Skeletal muscle tissue (tissue), 4 donors: ENCODE data around the gene ADGRG6. TPM values are rescaled to one million over a fixed set of nuclear protein-coding genes. Genes with fewer than 3 reads are reported as not detected.

ENCODE experiments used
- H3K27ac ChIP-seq: one replicate; pipeline ENCODE4 v1.7.0; 2013; ENCODE audit warnings: mild to moderate bottlenecking, low read depth, low read length, inconsistent platforms
- H3K27me3 ChIP-seq, 3 donors: one replicate each; pipeline ENCODE4 v1.7.0; 2013; ENCODE audit warnings: low read length in 3 of 3; ENCODE audit not compliant: control insufficient read depth in 3 of 3, insufficient read depth in 3 of 3
- H3K36me3 ChIP-seq, 3 donors: one replicate each; pipeline ENCODE4 v1.7.0; 2013; ENCODE audit warnings: low read length in 3 of 3; ENCODE audit not compliant: control insufficient read depth in 3 of 3, insufficient read depth in 3 of 3
- H3K4me1 ChIP-seq, 3 donors: one replicate each; pipeline ENCODE4 v1.7.0; 2013; ENCODE audit warnings: low read length in 3 of 3, mild to moderate bottlenecking in 3 of 3; ENCODE audit not compliant: control insufficient read depth in 3 of 3, insufficient read depth in 3 of 3
- H3K4me3 ChIP-seq, 3 donors: one replicate each; pipeline ENCODE4 v1.7.0; 2013; ENCODE audit warnings: low read length in 3 of 3
- H3K9ac ChIP-seq, 3 donors: one replicate each; pipeline ENCODE4 v1.7.0; 2013; ENCODE audit warnings: low read length in 3 of 3, mild to moderate bottlenecking in 3 of 3, moderate library complexity in 2 of 3, low read depth in 1 of 3
- H3K9me3 ChIP-seq, 3 donors: one replicate each; pipeline ENCODE4 v1.7.0; 2013; ENCODE audit warnings: low read length in 3 of 3; ENCODE audit not compliant: control insufficient read depth in 3 of 3
- total RNA-seq: library from RNA; depleted of rRNA; stranded (reverse); fragments of >200 nt; gene quantifications from one replicate; pipeline ENCODE4 v1.2.3, GENCODE V29; 2014
- donor health status: Osteomylitis.

The ADGRG6 gene
- total RNA-seq, 1 donor from 2014 or later: 26.1 TPM

GRCh38 chr6:142399739-142400138 lies 97.9 kb downstream of the ADGRG6 start:
- Histone ChIP-seq H3K9me3 (no peaks in the 10 kb centered on the region), H3K4me3 (no peak overlapping the region), H3K36me3 (no peaks in the 10 kb centered on the region), H3K27ac (no peak overlapping the region), H3K27me3 (no peaks in the 10 kb centered on the region), H3K4me1 (no peaks in the 10 kb centered on the region), H3K9ac (no peak overlapping the region)

GRCh38 chr6:142400495-142400894 lies 98.7 kb downstream of the ADGRG6 start:
- Histone ChIP-seq H3K27ac (no peak overlapping the region), H3K4me1 (no peaks in the 10 kb centered on the region), H3K4me3 (no peak overlapping the region), H3K36me3 (no peaks in the 10 kb centered on the region), H3K27me3 (no peaks in the 10 kb centered on the region), H3K9ac (no peak overlapping the region), H3K9me3 (no peaks in the 10 kb centered on the region)

GRCh38 chr6:142401838-142402237 lies 100.0 kb downstream of the ADGRG6 start:
- Histone ChIP-seq H3K4me3 (no peak overlapping the region), H3K36me3 (no peaks in the 10 kb centered on the region), H3K27me3 (no peaks in the 10 kb centered on the region)

GRCh38 chr6:142404751-142405150 lies 102.9 kb downstream of the ADGRG6 start:
- Histone ChIP-seq H3K27me3 (no peaks in the 10 kb centered on the region), H3K27ac (no peak overlapping the region), H3K9ac (no peak overlapping the region), H3K9me3 (no peaks in the 10 kb centered on the region), H3K36me3 (no peaks in the 10 kb centered on the region), H3K4me3 (no peak overlapping the region), H3K4me1 (no peaks in the 10 kb centered on the region)

More at GRCh38 chr6:142401838-142402237, 100.0 kb downstream of the ADGRG6 start:
- Histone ChIP-seq H3K27ac (no peak overlapping the region), H3K4me1 (no peaks in the 10 kb centered on the region), H3K9ac (no peak overlapping the region), H3K9me3 (no peaks in the 10 kb centered on the region)

- no peaks in the 10 kb centered on the region for H3K27me3 ChIP-seq
- no peaks in the 10 kb centered on the region for H3K9me3 ChIP-seq
- no peaks in the 10 kb centered on the region for H3K36me3 ChIP-seq
- no peak overlapping the region for H3K4me3 ChIP-seq
- no peak overlapping the region for H3K9ac ChIP-seq
- H3K4me1 ChIP-seq: no peaks in the 10 kb centered on the region
- H3K27ac ChIP-seq: no peak overlapping the region
Measured at GRCh38 chr6:142406131-142406530, 104.3 kb downstream of the ADGRG6 start.

GRCh38 chr6:142407685-142408273 lies 106.0 kb downstream of the ADGRG6 start:
- Histone ChIP-seq H3K27ac (no peak overlapping the region), H3K4me1 (no peaks in the 10 kb centered on the region), H3K27me3 (no peaks in the 10 kb centered on the region), H3K9me3 (no peaks in the 10 kb centered on the region), H3K4me3 (no peak overlapping the region), H3K36me3 (no peaks in the 10 kb centered on the region), H3K9ac (no peak overlapping the region)

- no peaks in the 10 kb centered on the region for H3K4me1 ChIP-seq
- no peak overlapping the region for H3K4me3 ChIP-seq
- H3K27me3 ChIP-seq: no peaks in the 10 kb centered on the region
- H3K9ac ChIP-seq: no peak overlapping the region
- no peaks in the 10 kb centered on the region for H3K36me3 ChIP-seq
- no peak overlapping the region for H3K27ac ChIP-seq
- H3K9me3 ChIP-seq: no peaks in the 10 kb centered on the region
Measured at GRCh38 chr6:142408409-142408808, 106.6 kb downstream of the ADGRG6 start.

GRCh38 chr6:142409794-142410193 lies 108.0 kb downstream of the ADGRG6 start:
- Histone ChIP-seq H3K9me3 (no peaks in the 10 kb centered on the region), H3K4me1 (no peaks in the 10 kb centered on the region), H3K36me3 (no peaks in the 10 kb centered on the region), H3K4me3 (no peak overlapping the region), H3K9ac (no peak overlapping the region), H3K27ac (no peak overlapping the region), H3K27me3 (no peaks in the 10 kb centered on the region)

GRCh38 chr6:142411145-142411544 lies 109.3 kb downstream of the ADGRG6 start:
- Histone ChIP-seq H3K4me3 (no peak overlapping the region), H3K9me3 (no peaks in the 10 kb centered on the region), H3K36me3 (no peaks in the 10 kb centered on the region), H3K4me1 (no peaks in the 10 kb centered on the region), H3K27me3 (no peaks in the 10 kb centered on the region), H3K27ac (no peak overlapping the region), H3K9ac (no peak overlapping the region)

- H3K4me1 ChIP-seq: no peaks in the 10 kb centered on the region
- no peaks in the 10 kb centered on the region for H3K27me3 ChIP-seq
- H3K9ac ChIP-seq: no peak overlapping the region
- H3K27ac ChIP-seq: no peak overlapping the region
- no peaks in the 10 kb centered on the region for H3K9me3 ChIP-seq
- H3K36me3 ChIP-seq: no peaks in the 10 kb centered on the region
- no peak overlapping the region for H3K4me3 ChIP-seq
Measured at GRCh38 chr6:142412241-142412640, 110.4 kb downstream of the ADGRG6 start.
